ENCODE data around the gene FOXK2. TPM values are rescaled to one million over a fixed set of nuclear protein-coding genes. Genes with fewer than 3 reads are reported as not detected.

Gene FOXK2
- total RNA-seq, 1 experiment from 2014 or later: 72.0 TPM

DNA sequence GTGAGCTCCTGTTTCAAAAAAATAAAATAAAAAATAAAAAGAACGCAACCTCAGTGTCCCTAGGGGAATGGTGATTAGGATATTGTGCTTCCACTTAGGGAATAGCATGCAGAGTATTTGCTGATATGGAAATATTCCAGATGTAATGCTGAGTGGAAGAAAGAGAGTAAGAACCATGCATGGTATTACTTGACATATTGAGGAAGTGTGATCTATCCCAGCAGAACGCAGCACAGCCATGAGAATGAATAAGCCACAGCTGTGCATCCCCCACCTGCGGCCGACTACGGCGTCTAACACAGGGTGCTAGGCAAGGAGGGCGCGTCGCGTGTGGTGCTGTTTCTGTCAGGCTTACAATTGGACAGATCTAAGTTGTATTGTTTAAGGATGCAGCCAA is 49.5 kb downstream of the FOXK2 start:
- H3K56ac ChIP-seq (ENCODE audit: insufficient read length, low read depth, low read length): no peak overlapping the region
- TF ChIP-seq, protein P1, sequence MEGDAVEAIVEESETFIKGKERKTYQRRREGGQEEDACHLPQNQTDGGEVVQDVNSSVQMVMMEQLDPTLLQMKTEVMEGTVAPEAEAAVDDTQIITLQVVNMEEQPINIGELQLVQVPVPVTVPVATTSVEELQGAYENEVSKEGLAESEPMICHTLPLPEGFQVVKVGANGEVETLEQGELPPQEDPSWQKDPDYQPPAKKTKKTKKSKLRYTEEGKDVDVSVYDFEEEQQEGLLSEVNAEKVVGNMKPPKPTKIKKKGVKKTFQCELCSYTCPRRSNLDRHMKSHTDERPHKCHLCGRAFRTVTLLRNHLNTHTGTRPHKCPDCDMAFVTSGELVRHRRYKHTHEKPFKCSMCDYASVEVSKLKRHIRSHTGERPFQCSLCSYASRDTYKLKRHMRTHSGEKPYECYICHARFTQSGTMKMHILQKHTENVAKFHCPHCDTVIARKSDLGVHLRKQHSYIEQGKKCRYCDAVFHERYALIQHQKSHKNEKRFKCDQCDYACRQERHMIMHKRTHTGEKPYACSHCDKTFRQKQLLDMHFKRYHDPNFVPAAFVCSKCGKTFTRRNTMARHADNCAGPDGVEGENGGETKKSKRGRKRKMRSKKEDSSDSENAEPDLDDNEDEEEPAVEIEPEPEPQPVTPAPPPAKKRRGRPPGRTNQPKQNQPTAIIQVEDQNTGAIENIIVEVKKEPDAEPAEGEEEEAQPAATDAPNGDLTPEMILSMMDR (conservative IDR thresholded peaks at IDR 0.05): no peak
- H2AFZ ChIP-seq (ENCODE audit: low read length): no peak overlapping the region
- H3K27ac Mint-ChIP-seq: peak overlapping the region in 2 of 3 experiments; percentile 29 to 52; a peak in 2 of 7 replicates
- H3K4ac ChIP-seq (ENCODE audit: low read depth, low read length): no peak overlapping the region
- H3K23ac ChIP-seq (ENCODE audit: insufficient read length, low read depth, low read length): no peak overlapping the region
- H3K18ac ChIP-seq (ENCODE audit: insufficient read length, low read depth, low read length): no peak overlapping the region
- H3K14ac ChIP-seq (ENCODE audit: insufficient read depth, low read length): no peak overlapping the region
- peaks cover 8% of the 10 kb centered on the region; the same call in 1 of the 2 replicates for H3K79me2 ChIP-seq (ENCODE audit: insufficient read depth, low read length)
- no peak overlapping the region for H2BK5ac ChIP-seq (ENCODE audit: insufficient read length, low read length)
- H3K36me3 Mint-ChIP-seq (ENCODE audit: insufficient read depth in 1 of 3, low read depth in 3 of 3): peaks cover 34 to 75% (median 67%) of the 10 kb centered on the region in 3 experiments; a peak in 6 of 7 replicates
- H3K9me3 ChIP-seq (ENCODE audit: control insufficient read depth, low read depth, low read length): no peaks in the 10 kb centered on the region
- no peak overlapping the region for H2BK15ac ChIP-seq (ENCODE audit: low read depth, low read length)
- no peak overlapping the region for H2BK120ac ChIP-seq (ENCODE audit: low read depth, low read length, poor library complexity, severe bottlenecking)
- H4K8ac ChIP-seq (replicated peaks; ENCODE audit: insufficient read length, low read depth, low read length): no peak overlapping the region
- H4K20me1 ChIP-seq (ENCODE audit: control insufficient read depth, insufficient read depth, insufficient read length): no peaks in the 10 kb centered on the region
- DNase-seq: no peak
- no peak overlapping the region for H3K4me2 ChIP-seq (ENCODE audit: insufficient read depth, insufficient read length, low read length)
- H3K27ac ChIP-seq (ENCODE audit: insufficient read length, low read depth, low read length): no peak overlapping the region
- no peaks in the 10 kb centered on the region for H3K9me3 Mint-ChIP-seq
- no peak overlapping the region for H4K5ac ChIP-seq (ENCODE audit: insufficient read length, low read depth, low read length)
- WGBS (ENCODE audit: extremely low coverage, insufficient read length, low lambda C conversion rate): no CpG with 5 or more reads among the region's 10 CpGs
- no peak overlapping the region for H2BK20ac ChIP-seq (ENCODE audit: low read depth, low read length, poor library complexity, severe bottlenecking)
- H3K23me2 ChIP-seq (ENCODE audit: insufficient read length, low read depth, low read length, poor library complexity, severe bottlenecking): no peaks in the 10 kb centered on the region
- no peak overlapping the region for H2AK5ac ChIP-seq (ENCODE audit: insufficient read length, low read length)
- H3K9ac ChIP-seq (ENCODE audit: extremely low read depth, insufficient read length, low read length): no peak overlapping the region
- no peak overlapping the region for H3T11ph ChIP-seq (ENCODE audit: low read length)
- H3K4me1 Mint-ChIP-seq: peaks cover 14 to 20% of the 10 kb centered on the region in 2 experiments
- H3K4me1 ChIP-seq (ENCODE audit: insufficient read depth, low read length): no peaks in the 10 kb centered on the region; the same call in 1 of the 2 replicates
- H3K27me3 ChIP-seq (ENCODE audit: insufficient read depth, low read length): no peaks in the 10 kb centered on the region
- H3K79me1 ChIP-seq (ENCODE audit: insufficient read depth, low read depth, low read length, poor library complexity, severe bottlenecking): peaks cover 15% of the 10 kb centered on the region
- H3K4me3 Mint-ChIP-seq: no peak overlapping the region
- H2BK12ac ChIP-seq (ENCODE audit: insufficient read length, low read depth, low read length): no peak overlapping the region
- no peak overlapping the region for H4K91ac ChIP-seq (ENCODE audit: insufficient read length, low read depth, low read length)
- H3K27me3 Mint-ChIP-seq (ENCODE audit: low read depth): no peaks in the 10 kb centered on the region; the same call in 1 of the 2 replicates

Measured in H9 (cell line).